OCI-LY7 (cell line): Measurements from ENCODE around the gene FNDC3B. TPM values are rescaled to one million over a fixed set of nuclear protein-coding genes. Genes with fewer than 3 reads are reported as not detected.

Experiments
- BruUV-seq: library from RNA; stranded (reverse); fragments of 400-500 nt; replicated peaks from 2 replicates; lab custom pipeline; 2021; lab: Mats Ljungman, UMichigan
- CTCF ChIA-PET: fragments of 300-600 bp; sonication (Branson Sonifier 250); formaldehyde crosslinking; loops from one replicate; lab custom pipeline; 2022; ENCODE audit warnings: antibody characterized with exemption; ENCODE audit not compliant: unreplicated experiment; lab: Charles Lee
- POLR2A ChIA-PET: fragments of 300-600 bp; sonication (Branson Sonifier 250); formaldehyde crosslinking; loops from one replicate; lab custom pipeline; 2022; ENCODE audit warnings: antibody characterized with exemption; lab: Charles Lee
- DNase-seq: peaks from one replicate; pipeline ENCODE4 v3.0.0-alpha.2; 2015; ENCODE audit warnings: low spot score
- H2AFZ ChIP-seq: fragments of 200-600 bp; sonication (generic), shearing (Covaris generic); 2 replicates; pipeline ENCODE4 v1.6.1; 2014; ENCODE audit warnings: mild to moderate bottlenecking, antibody characterized with exemption, low read length, moderate library complexity
- H3K27ac ChIP-seq: fragments of 200-600 bp; sonication (generic); 2 replicates; pipeline ENCODE4 v1.5.1; 2014; ENCODE audit warnings: mixed run types, low read depth, mild to moderate bottlenecking, moderate library complexity, low read length, inconsistent platforms; ENCODE audit not compliant: poor library complexity, severe bottlenecking
- H3K36me3 ChIP-seq: fragments of 200-600 bp; sonication (generic); 2 replicates; pipeline ENCODE4 v1.6.1; 2014; ENCODE audit warnings: mild to moderate bottlenecking, antibody characterized with exemption, low read length, moderate library complexity, mixed read lengths; ENCODE audit not compliant: insufficient read depth
- H3K4me1 ChIP-seq: fragments of 200-600 bp; sonication (generic); 2 replicates; pipeline ENCODE4 v1.5.1; 2014; ENCODE audit warnings: mild to moderate bottlenecking, low read length; ENCODE audit not compliant: insufficient read depth, poor library complexity, severe bottlenecking
- H3K4me2 ChIP-seq: fragments of 200-600 bp; sonication (generic); 2 replicates; pipeline ENCODE4 v1.6.1; 2014; ENCODE audit warnings: mild to moderate bottlenecking, low read length
- H3K4me3 ChIP-seq: fragments of 200-600 bp; sonication (generic); 2 replicates; pipeline ENCODE4 v1.5.1; 2014; ENCODE audit warnings: mild to moderate bottlenecking, low read depth, low read length; ENCODE audit not compliant: poor library complexity, severe bottlenecking
- H3K79me2 ChIP-seq: fragments of 200-600 bp; sonication (generic); 2 replicates; pipeline ENCODE4 v1.6.1; 2016; ENCODE audit warnings: low read depth, mild to moderate bottlenecking, low read length, moderate library complexity, mixed read lengths; ENCODE audit not compliant: insufficient read depth
- H3K9me2 ChIP-seq: fragments of 200-600 bp; sonication (generic); 2 replicates; pipeline ENCODE4 v1.6.1; 2016; ENCODE audit warnings: mild to moderate bottlenecking, low read length, mixed read lengths; ENCODE audit not compliant: insufficient read depth
- H3K9me3 ChIP-seq: fragments of 200-600 bp; sonication (generic); 2 replicates; pipeline ENCODE4 v1.6.1; 2014; ENCODE audit warnings: mild to moderate bottlenecking, mixed run types, low read length, mixed read lengths
- H4K20me1 ChIP-seq: fragments of 200-600 bp; sonication (generic); 2 replicates; pipeline ENCODE4 v1.6.1; 2014; ENCODE audit warnings: mild to moderate bottlenecking, antibody characterized with exemption, low read length, moderate library complexity, mixed read lengths; ENCODE audit not compliant: insufficient read depth
- CTCF ChIP-seq: fragments of 200-600 bp; sonication (generic); conservative IDR thresholded peaks from 2 replicates; pipeline ENCODE4 v1.5.1; 2014; ENCODE audit warnings: mild to moderate bottlenecking, antibody characterized with exemption, low read length, moderate library complexity, mixed read lengths
- EZH2phosphoT487 ChIP-seq: fragments of 200-600 bp; sonication (generic); IDR thresholded peaks from 2 replicates; pipeline ENCODE4 v1.6.1; 2018; ENCODE audit warnings: low read depth, borderline replicate concordance, mild to moderate bottlenecking, mixed run types, antibody characterized with exemption, low read length, moderate library complexity, mixed read lengths
- intact Hi-C: fragments of 100-400 bp; cut with micrococcal nuclease; formaldehyde crosslinking; loops from one replicate; pipeline ENCODE4 v1.10.0; 2022; ENCODE audit not compliant: unreplicated experiment
- total RNA-seq, 2 experiments: library from RNA; depleted of rRNA in 1 of 2; stranded (reverse); fragments of >200 nt in 1 of 2; shearing (Covaris generic) in 1 of 2; gene quantifications; 2 replicates each; pipeline ENCODE4 v1.2.3, GENCODE V29; 2014 to 2022

FNDC3B gene
- total RNA-seq, 2 experiments from 2014 or later, result 23.3 to 28.5 TPM

DNA sequence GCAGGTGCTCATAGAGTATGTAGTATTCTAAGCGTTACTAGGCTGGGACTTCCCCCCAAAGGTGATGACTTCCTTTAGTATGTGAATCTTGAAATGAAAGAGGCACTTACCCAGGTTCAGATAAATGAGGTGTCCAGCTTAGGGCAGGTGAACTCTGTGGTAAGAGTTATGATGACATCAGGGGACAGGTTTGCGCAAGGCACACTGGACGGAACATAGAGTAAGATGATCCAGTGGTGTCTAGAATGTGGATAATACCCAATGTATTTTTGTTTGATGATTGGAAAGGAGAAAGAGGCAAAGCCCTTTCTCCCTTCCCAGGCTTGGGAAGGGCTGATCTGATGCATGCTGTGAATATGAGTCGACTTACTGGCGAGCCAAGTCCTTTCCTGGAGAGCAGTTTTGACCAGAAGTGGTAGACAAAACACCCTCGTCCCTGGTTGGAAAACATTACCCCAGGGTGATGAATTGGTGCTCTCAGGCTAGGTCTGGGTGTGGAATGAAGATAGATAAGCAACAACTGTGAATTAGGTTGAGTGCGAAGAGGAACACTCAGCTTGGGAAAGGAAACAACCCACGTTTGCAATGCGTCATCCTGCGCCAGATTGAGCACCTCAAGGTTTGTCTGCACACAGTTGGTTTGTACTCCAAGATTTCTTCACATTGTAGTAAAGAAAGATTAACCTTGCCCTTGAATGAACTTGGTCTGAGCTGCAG is 284.7 kb downstream of the FNDC3B start:
- DNase-seq, result no peak
- ChIA-PET POLR2A (interaction anchor here (1.1 to 1.7 kb wide), 3 partner anchors 8 to 49 kb away, joined by 3 to 6 read pairs (median 3); no protein-coding TSS in a partner anchor), CTCF (no interaction called here)
- Histone ChIP-seq H3K4me2 (no peak overlapping the region), H2AFZ (no peak overlapping the region), H3K9me3 (no peaks in the 10 kb centered on the region), H4K20me1 (no peaks in the 10 kb centered on the region), H3K79me2 (no peaks in the 10 kb centered on the region), H3K27ac (no peak overlapping the region), H3K36me3 (no peaks in the 10 kb centered on the region), H3K9me2 (no peaks in the 10 kb centered on the region), H3K4me3 (no peak overlapping the region), H3K4me1 (no peaks in the 10 kb centered on the region)
- no peak for TF ChIP-seq CTCF
- no peak for TF ChIP-seq EZH2phosphoT487
- BruUV-seq, result no TSS peak
- intact Hi-C loops, result no loop called here

DNA sequence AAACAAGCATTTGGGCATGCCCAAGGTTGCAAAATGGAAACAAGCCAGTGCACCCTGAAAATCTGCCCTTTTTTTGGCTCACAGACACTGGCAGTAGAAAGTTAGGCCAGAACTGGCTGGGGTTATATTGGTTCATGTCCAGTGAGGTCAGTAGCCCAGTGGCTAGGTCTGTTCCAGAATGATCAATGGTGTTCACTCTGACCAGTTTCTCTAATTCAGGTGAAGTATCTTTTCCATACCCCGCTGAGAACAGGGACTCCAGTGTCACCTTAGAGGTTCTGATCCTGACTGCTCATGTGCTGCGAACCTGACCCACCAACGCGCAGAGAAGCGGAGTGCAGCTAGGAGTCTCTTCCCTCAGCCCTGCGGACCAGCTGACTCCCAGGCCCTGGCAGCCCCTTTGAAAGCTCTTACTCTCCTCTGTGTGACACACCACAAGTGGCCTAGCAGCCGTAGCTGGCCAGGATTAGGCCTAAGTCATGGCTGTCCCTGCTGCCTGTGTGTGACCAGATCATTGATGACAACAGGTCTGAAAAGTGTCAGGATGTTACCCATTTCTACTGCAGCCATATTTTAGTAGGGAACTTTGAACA is 285.3 kb downstream of the FNDC3B start:
- Histone ChIP-seq H2AFZ (no peak overlapping the region), H3K4me1 (no peaks in the 10 kb centered on the region), H3K9me3 (no peaks in the 10 kb centered on the region), H3K4me2 (no peak overlapping the region), H3K36me3 (no peaks in the 10 kb centered on the region), H3K27ac (no peak overlapping the region), H3K4me3 (no peak overlapping the region), H4K20me1 (no peaks in the 10 kb centered on the region), H3K79me2 (no peaks in the 10 kb centered on the region), H3K9me2 (no peaks in the 10 kb centered on the region)
- no TSS peak for BruUV-seq
- intact Hi-C loops, result no loop called here
- CTCF ChIA-PET, result no interaction called here
- DNase-seq, result no peak
- TF ChIP-seq EZH2phosphoT487 (no peak), CTCF (no peak)
- POLR2A ChIA-PET, result interaction anchor here (1.1 to 1.4 kb wide), 2 partner anchors 9 to 49 kb away, joined by 3 read pairs; no protein-coding TSS in a partner anchor

DNA sequence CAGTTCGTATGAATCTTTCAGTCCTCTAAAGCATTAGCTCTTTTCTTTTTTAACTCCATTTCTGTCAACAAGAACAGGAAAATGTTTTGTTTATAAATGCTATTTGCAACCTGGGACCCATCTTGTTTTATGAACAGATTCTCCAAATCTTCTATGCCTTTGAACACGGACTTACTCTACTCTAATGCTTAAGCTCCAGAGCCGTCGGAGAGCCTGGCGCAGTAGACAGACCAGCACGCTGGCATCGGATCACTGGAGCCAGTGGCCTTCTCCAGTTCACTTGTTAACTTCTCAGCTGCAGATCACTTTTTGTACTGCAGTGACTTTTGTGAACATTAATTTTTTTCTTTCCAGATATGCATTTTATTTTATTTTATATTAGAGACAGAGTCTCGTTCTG is 286.1 kb downstream of the FNDC3B start:
- intact Hi-C loops, result no loop called here
- POLR2A ChIA-PET, result interaction anchor here (1.1 to 1.4 kb wide), 2 partner anchors 10 to 50 kb away, joined by 3 read pairs; no protein-coding TSS in a partner anchor
- no peak for DNase-seq

More for the DNA sequence above, 286.1 kb downstream of the FNDC3B start:
- no peaks in the 10 kb centered on the region for H3K4me1 ChIP-seq
- H3K4me3 ChIP-seq, result no peak overlapping the region
- H3K27ac ChIP-seq, result no peak overlapping the region
- H3K9me2 ChIP-seq, result no peaks in the 10 kb centered on the region
- H2AFZ ChIP-seq, result no peak overlapping the region
- TF ChIP-seq CTCF (no peak), EZH2phosphoT487 (no peak)
- BruUV-seq, result no TSS peak
- CTCF ChIA-PET, result no interaction called here
- no peaks in the 10 kb centered on the region for H4K20me1 ChIP-seq
- no peaks in the 10 kb centered on the region for H3K36me3 ChIP-seq
- H3K4me2 ChIP-seq, result no peak overlapping the region
- H3K79me2 ChIP-seq, result no peaks in the 10 kb centered on the region
- no peaks in the 10 kb centered on the region for H3K9me3 ChIP-seq
